ENCODE measurements around the gene MPO. TPM values are rescaled to one million over a fixed set of nuclear protein-coding genes. Genes with fewer than 3 reads are reported as not detected.

The MPO gene
- total and polyA plus RNA-seq, 10 of the 15 experiments (the other 5 are each of a cell fraction or from before 2014, with no cell fraction given): 0.06 to 0.49 (median 0.14) TPM

- H3K79me2 ChIP-seq (ENCODE audit: control insufficient read depth, insufficient read depth, low read length): no peaks in the 10 kb centered on the region
- no peaks in the 10 kb centered on the region for H4K20me1 ChIP-seq (ENCODE audit: control insufficient read depth, insufficient read depth)
- ChIA-PET CTCF (interaction anchor here (0.6 to 6.5 kb wide), 3 partner anchors 8 to 693 kb away, joined by 3 to 163 read pairs (median 56); no protein-coding TSS in a partner anchor), SMC1A (ENCODE audit: uncharacterized antibody, unreplicated experiment) (interaction anchor here (12.9 kb wide), 1 partner anchor 32 kb away, joined by 249 read pairs; no protein-coding TSS in a partner anchor), RAD21 (ENCODE audit: unreplicated experiment) (interaction anchor here (1.0 kb wide), 1 partner anchor 33 kb away, joined by 6 read pairs; no protein-coding TSS in a partner anchor), POLR2A (no interaction called here)
- no peak for FAIRE-seq
- intact Hi-C loops (cut with micrococcal nuclease; ENCODE audit: unreplicated experiment): no loop called here
- no peak overlapping the region for H3K9ac ChIP-seq (ENCODE audit: control insufficient read depth, insufficient read depth, low read length)
- no peak overlapping the region for H3K4me2 ChIP-seq (ENCODE audit: control insufficient read depth, insufficient read depth)
- no peak overlapping the region for H2AFZ ChIP-seq (ENCODE audit: control insufficient read depth, low read depth, low read length)
- no peak for ATAC-seq
- 0 out of 4 replicates have a peak, but pooled peaks cover 0 to 1% of the 10 kb centered on the region in 2 experiments for H3K36me3 ChIP-seq (ENCODE audit: control insufficient read depth in 2 of 2, insufficient read depth in 2 of 2, low read length in 1 of 2)
- no peaks in the 10 kb centered on the region for H3K4me1 ChIP-seq (ENCODE audit: control insufficient read depth, insufficient read depth, low read length)
- H3K27me3 ChIP-seq (replicated peaks in 1 of 2; ENCODE audit: control insufficient read depth in 2 of 2, insufficient read depth in 2 of 2, low read length in 1 of 2): no peaks in the 10 kb centered on the region
- TF ChIP-seq EZH2 (IDR thresholded peaks at IDR 0.05; ENCODE audit: borderline replicate concordance, control insufficient read depth, low read depth, low read length): no peak
- BruUV-seq (replicated peaks): no TSS peak
- DNase-seq (ENCODE audit: low read depth, low spot score): no peak
- WGBS (ENCODE audit: insufficient coverage, insufficient replicate concordance, low lambda C conversion rate, missing lambda C conversion rate): 76% methylated on average over 22 of the region's 23 CpGs
- H3K27ac ChIP-seq (ENCODE audit: control insufficient read depth, insufficient read depth): no peak overlapping the region
- in situ Hi-C loops (cut with MboI): no loop called here
- no peaks in the 10 kb centered on the region for H3K9me3 ChIP-seq (replicated peaks; ENCODE audit: control insufficient read depth, insufficient read depth, low read length)
- H3K4me3 ChIP-seq: no peak overlapping the region
Measured at GRCh38 chr17:58312021-58312630, 31.4 kb upstream of the MPO start.

GRCh38 chr17:58311429-58311894, 30.7 kb upstream of the MPO start:
- no peak for FAIRE-seq
- no TSS peak for BruUV-seq (replicated peaks)
- no peaks in the 10 kb centered on the region for H3K79me2 ChIP-seq (ENCODE audit: control insufficient read depth, insufficient read depth, low read length)
- H3K27ac ChIP-seq (ENCODE audit: control insufficient read depth, insufficient read depth): no peak overlapping the region
- no peak overlapping the region for H3K4me2 ChIP-seq (ENCODE audit: control insufficient read depth, insufficient read depth)
- DNase-seq (ENCODE audit: low read depth, low spot score): no peak
- no peak overlapping the region for H3K4me3 ChIP-seq
- H3K36me3 ChIP-seq (ENCODE audit: control insufficient read depth in 2 of 2, insufficient read depth in 2 of 2, low read length in 1 of 2): 0 out of 4 replicates have a peak, but pooled peaks cover 0 to 1% of the 10 kb centered on the region in 2 experiments
- ChIA-PET RAD21 (ENCODE audit: unreplicated experiment) (interaction anchor here (1.0 kb wide), 1 partner anchor 33 kb away, joined by 6 read pairs; no protein-coding TSS in a partner anchor), POLR2A (no interaction called here), CTCF (no interaction called here), SMC1A (ENCODE audit: uncharacterized antibody, unreplicated experiment) (no interaction called here)
- no peaks in the 10 kb centered on the region for H4K20me1 ChIP-seq (ENCODE audit: control insufficient read depth, insufficient read depth)
- H2AFZ ChIP-seq (ENCODE audit: control insufficient read depth, low read depth, low read length): no peak overlapping the region
- in situ Hi-C loops (cut with MboI): no loop called here
- no peak for ATAC-seq
- intact Hi-C loops (cut with micrococcal nuclease; ENCODE audit: unreplicated experiment): no loop called here
- H3K27me3 ChIP-seq (replicated peaks in 1 of 2; ENCODE audit: control insufficient read depth in 2 of 2, insufficient read depth in 2 of 2, low read length in 1 of 2): no peaks in the 10 kb centered on the region
- 68% methylated on average over 9 of the region's 9 CpGs for WGBS (ENCODE audit: insufficient coverage, insufficient replicate concordance, low lambda C conversion rate, missing lambda C conversion rate)
- no peaks in the 10 kb centered on the region for H3K9me3 ChIP-seq (replicated peaks; ENCODE audit: control insufficient read depth, insufficient read depth, low read length)
- H3K9ac ChIP-seq (ENCODE audit: control insufficient read depth, insufficient read depth, low read length): no peak overlapping the region
- no peaks in the 10 kb centered on the region for H3K4me1 ChIP-seq (ENCODE audit: control insufficient read depth, insufficient read depth, low read length)
- TF ChIP-seq PBX3 (IDR thresholded peaks at IDR 0.05; ENCODE audit: insufficient replicate concordance, low read depth, low read length) (no peak), SPI1 (IDR thresholded peaks at IDR 0.05; ENCODE audit: borderline replicate concordance, insufficient read depth, low read depth, low read length) (no peak), NKRF (conservative IDR thresholded peaks at IDR 0.05) (no peak), ZNF622 (IDR thresholded peaks at IDR 0.05) (no peak), NFIC (IDR thresholded peaks at IDR 0.05; ENCODE audit: low read depth, low read length) (no peak), ZNF207 (IDR thresholded peaks at IDR 0.05; ENCODE audit: borderline replicate concordance) (no peak), PRDM15 (CRISPR knock-in tag; IDR thresholded peaks at IDR 0.05) (no peak)

All from GM12878 (cell line).